K562 (cell line): Measurements from ENCODE around the gene HCCS. TPM values are rescaled to one million over a fixed set of nuclear protein-coding genes. Genes with fewer than 3 reads are reported as not detected.

Experiments used
- ATAC-seq: fragments of 200-7000 bp; cut with Tn5 transposase; 3 replicates; pipeline ENCODE4 v1.9.1; 2020; ENCODE audit warnings: moderate library complexity
- BruUV-seq: library from RNA; stranded (reverse); fragments of 400-500 nt; replicated peaks from 2 replicates; lab custom pipeline; 2021; lab: Mats Ljungman, UMichigan
- CTCF ChIA-PET: fragments of 300-600 bp; formaldehyde crosslinking; extraction: SDS; loops from one replicate; lab custom pipeline; 2021; ENCODE audit warnings: low intra/inter-chr PET ratio; lab: Yijun Ruan, JAX
- POLR2A ChIA-PET: fragments of 300-600, 350-650 bp; sonication (Branson Sonifier 250); formaldehyde crosslinking; extraction: SDS; loops from one replicate; lab custom pipeline; 2021; ENCODE audit warnings: antibody characterized with exemption, inconsistent platforms; lab: Yijun Ruan, JAX
- DNase-seq, 4 experiments: peaks; one replicate each; pipeline versions ENCODE4 v3.0.0 to v3.0.0-alpha.2; 2011 to 2018; ENCODE audit warnings: low spot score in 3 of 4, mixed read lengths in 3 of 4; ENCODE audit errors: extremely low read depth in 1 of 4
- FAIRE-seq: peaks from 2 replicates; lab custom pipeline; 2011; peaks lifted over from hg19 to GRCh38; lab: Jason Lieb, UNC
- H2AFZ ChIP-seq: 2 replicates; pipeline ENCODE4 v1.6.0; 2011; ENCODE audit warnings: low read depth, low read length, control low read depth, inconsistent platforms
- H3K27ac ChIP-seq: fragments of 200-600 bp; 3 replicates; pipeline ENCODE4 v1.8.0; 2011; ENCODE audit warnings: low read depth, mild to moderate bottlenecking, control low read depth, inconsistent platforms, low read length, moderate library complexity, mixed read lengths; ENCODE audit errors: extremely low read depth
- H3K27me3 ChIP-seq, 2 experiments: fragments of 300-600 bp in 1 of 2; 2 replicates in 1 of 2; 3 replicates in 1 of 2; pipeline versions ENCODE4 v1.6.0 to v1.8.0; 2011; ENCODE audit warnings: inconsistent platforms in 2 of 2, low read length in 2 of 2, mild to moderate bottlenecking in 1 of 2, mixed read lengths in 1 of 2, moderate library complexity in 1 of 2; ENCODE audit not compliant: control insufficient read depth in 2 of 2, insufficient read depth in 2 of 2
- H3K36me3 ChIP-seq: fragments of 300-600 bp; 3 replicates; pipeline ENCODE4 v1.8.0; 2011; ENCODE audit warnings: mild to moderate bottlenecking, low read length, inconsistent platforms; ENCODE audit not compliant: control insufficient read depth, insufficient read depth
- H3K4me1 ChIP-seq, 2 experiments: fragments of 200-600 bp in 1 of 2; replicated peaks in 1 of 2; 2 replicates in 1 of 2; 3 replicates in 1 of 2; pipeline versions ENCODE4 v1.5.1 to v1.8.0; 2011; ENCODE audit warnings: inconsistent platforms in 2 of 2, low read length in 2 of 2, mild to moderate bottlenecking in 1 of 2, mixed read lengths in 1 of 2, moderate library complexity in 1 of 2; ENCODE audit not compliant: control insufficient read depth in 2 of 2, insufficient read depth in 2 of 2
- H3K4me2 ChIP-seq: 2 replicates; pipeline ENCODE4 v1.6.1; 2011; ENCODE audit warnings: low read length, control low read depth, inconsistent platforms, mixed read lengths; ENCODE audit not compliant: insufficient read depth
- H3K4me3 ChIP-seq: fragments of 200-600 bp; sonication (generic), shearing (Covaris generic); 2 replicates; pipeline ENCODE4 v1.5.1; 2016; ENCODE audit warnings: control low read depth, inconsistent platforms
- H3K79me2 ChIP-seq: fragments of 200-600 bp; 3 replicates; pipeline ENCODE4 v1.8.0; 2011; ENCODE audit warnings: low read length, inconsistent platforms; ENCODE audit not compliant: control insufficient read depth, insufficient read depth
- H3K9ac ChIP-seq, 2 experiments: 2 replicates each; pipeline versions ENCODE4 v1.6.0 to v1.6.1; 2011; ENCODE audit warnings: low read depth in 2 of 2, low read length in 2 of 2, control low read depth in 1 of 2, inconsistent platforms in 1 of 2, mild to moderate bottlenecking in 1 of 2, mixed read lengths in 1 of 2; ENCODE audit not compliant: insufficient read depth in 1 of 2
- H3K9me1 ChIP-seq: one replicate; pipeline ENCODE4 v1.6.0; 2011; ENCODE audit warnings: inconsistent platforms, mild to moderate bottlenecking, low read length, moderate library complexity; ENCODE audit not compliant: control insufficient read depth, insufficient read depth
- H3K9me3 ChIP-seq: replicated peaks from 2 replicates; pipeline ENCODE4 v1.5.1; 2011; ENCODE audit warnings: low read depth, low read length, inconsistent platforms; ENCODE audit not compliant: control insufficient read depth, insufficient read depth
- H4K20me1 ChIP-seq: replicated peaks from 2 replicates; pipeline ENCODE4 v1.6.1; 2011; ENCODE audit warnings: low read length, inconsistent platforms, mixed read lengths; ENCODE audit not compliant: control insufficient read depth, insufficient read depth
- BRD4 ChIP-seq: fragments of 200-600 bp; sonication (generic); IDR thresholded peaks from 2 replicates; pipeline ENCODE4 v1.6.1; 2017; ENCODE audit warnings: inconsistent platforms
- BRF1 ChIP-seq: IDR thresholded peaks from 3 replicates; pipeline ENCODE4 v1.6.1; 2011; ENCODE audit warnings: borderline replicate concordance, mild to moderate bottlenecking; ENCODE audit not compliant: insufficient read length; ENCODE audit errors: extremely low read depth
- CTCFL ChIP-seq: IDR thresholded peaks from 2 replicates; pipeline ENCODE4 v1.6.1; 2011; ENCODE audit warnings: borderline replicate concordance, low read depth, mild to moderate bottlenecking, moderate library complexity, low read length; ENCODE audit not compliant: insufficient read depth, poor library complexity, severe bottlenecking
- ETS1 ChIP-seq: conservative IDR thresholded peaks from 2 replicates; pipeline ENCODE4 v1.6.1; 2011; ENCODE audit warnings: low read depth, mild to moderate bottlenecking, low read length; ENCODE audit not compliant: control insufficient read depth
- JUN ChIP-seq, 2 experiments: sonication (generic) in 1 of 2; formaldehyde crosslinking in 1 of 2; IDR thresholded peaks; 2 replicates each; pipeline versions ENCODE4 v1.6.1 to v1.8.0; 2012 to 2022; ENCODE audit warnings: borderline replicate concordance in 2 of 2, mild to moderate bottlenecking in 2 of 2, improper control_type of control experiment in 1 of 2, low read depth in 1 of 2, low read length in 1 of 2, missing genetic modification reagents in 1 of 2
- TAF15 ChIP-seq: fragments of 200-400 bp; formaldehyde crosslinking; IDR thresholded peaks from 2 replicates; pipeline ENCODE4 v1.6.1; 2017; ENCODE audit warnings: mild to moderate bottlenecking, low read depth, low read length, moderate library complexity
- TEAD2 ChIP-seq: fragments of 450-650 bp; IDR thresholded peaks from 2 replicates; pipeline ENCODE4 v1.6.1; 2016; ENCODE audit warnings: missing genetic modification characterization, control low read depth, missing compliant biosample characterization
- ZNF282 ChIP-seq: sonication (generic); formaldehyde crosslinking; IDR thresholded peaks from 2 replicates; pipeline ENCODE4 v1.8.1; 2023; ENCODE audit warnings: missing genetic modification reagents
- ZNF431 ChIP-seq: sonication (generic); formaldehyde crosslinking; IDR thresholded peaks from 2 replicates; pipeline ENCODE4 v1.8.0; 2022; ENCODE audit warnings: mild to moderate bottlenecking, missing genetic modification reagents
- ZNF449 ChIP-seq: fragments of 250-450 bp; sonication (Bioruptor Pico); IDR thresholded peaks from 2 replicates; pipeline ENCODE4 v1.8.0; 2022; ENCODE audit warnings: moderate library complexity, mild to moderate bottlenecking, inconsistent platforms
- WGBS: fragments of 100-300 bp; shearing (Covaris generic); methylation state at CpG from one replicate; pipeline ENCODE4 v1.1.6; 2016; ENCODE audit warnings: low coverage, mixed read lengths; ENCODE audit not compliant: insufficient coverage; ENCODE audit errors: missing lambda C conversion rate; 5-methylcytosine and 5-hydroxymethylcytosine counted together
- in situ Hi-C: fragments of 300-500 bp; cut with MboI; formaldehyde crosslinking; loops from 4 replicates; pipeline ENCODE4 v1.15.0; 2018; ENCODE audit warnings: inconsistent platforms, mixed read lengths
- intact Hi-C: fragments of 100-400 bp; cut with micrococcal nuclease; formaldehyde crosslinking; loops from 2 replicates; pipeline ENCODE4 v1.14.2; 2022
- polyA plus RNA-seq, 8 experiments: library from polyadenylated mRNA; depleted of rRNA in 4 of 8; stranded (reverse) in 5 of 8; unstranded in 3 of 8; fragments of >200 nt; fragmentation: Nextera tagmentation in 2 of 8; fragmentation: Illumina TruSeq in 1 of 8; extraction: Ambion mirVana in 2 of 8; extraction: Trizol in 1 of 8; gene quantifications; 2 replicates each; pipeline versions ENCODE4 v1.2.1 to v1.2.3, GENCODE V29; 2011 to 2014; ENCODE audit warnings: inconsistent platforms in 1 of 8, missing spikeins in 1 of 8
- total RNA-seq, 7 experiments: library from RNA; depleted of rRNA in 6 of 7; stranded (reverse); fragments of >200 nt in 6 of 7; fragmentation: Illumina TruSeq in 2 of 7; extraction: Trizol in 2 of 7; gene quantifications; 2 replicates each; pipeline versions ENCODE4 v1.2.1 to v1.2.3, GENCODE V29; 2011 to 2021; ENCODE audit warnings: low replicate concordance in 1 of 7
- TF ChIP-seq, protein P1 (sequence below): sonication (generic); formaldehyde crosslinking; IDR thresholded peaks from 2 replicates; pipeline ENCODE4 v1.8.1; 2023; ENCODE audit warnings: mild to moderate bottlenecking, missing genetic modification reagents

The HCCS gene
- total and polyA plus RNA-seq, 9 of the 15 experiments (the other 6 are each of a cell fraction or from before 2014, with no cell fraction given), result 22.9 to 81.5 (median 66.9) TPM

DNA sequence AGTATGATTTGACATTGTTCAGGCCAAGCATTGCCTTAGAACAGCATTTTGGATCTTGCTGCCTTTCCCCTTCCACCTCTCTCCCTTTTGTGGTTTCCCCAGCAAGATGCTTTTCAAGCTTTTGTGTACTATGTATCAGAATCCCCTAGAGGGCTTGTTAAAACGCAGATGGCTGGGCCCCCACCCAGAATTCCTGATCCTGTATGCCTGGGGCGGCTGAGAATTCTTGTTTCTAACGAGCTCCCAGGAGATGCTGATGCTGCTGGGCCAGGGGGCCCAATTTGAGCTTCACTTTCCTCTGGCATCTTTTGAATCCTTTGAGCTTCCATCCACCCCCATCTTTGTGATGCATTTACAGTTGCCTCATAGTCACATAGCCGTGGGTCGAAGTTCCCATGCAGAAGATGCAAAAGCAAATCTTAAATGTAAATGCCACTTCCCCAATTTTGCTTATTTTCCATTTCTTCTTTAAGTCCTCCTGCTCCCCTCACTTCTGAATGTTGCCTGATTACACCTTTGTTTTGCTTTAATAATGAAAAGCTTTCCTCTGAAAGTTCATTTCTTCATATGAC, 18.5 kb downstream of the HCCS start (continued):
- TF ChIP-seq BRD4 (no peak), TAF15 (no peak), ZNF431 (no peak), ZNF449 (CRISPR knock-in tag) (no peak), BRF1 (no peak), ZNF282 (CRISPR knock-in tag) (no peak)

DNA sequence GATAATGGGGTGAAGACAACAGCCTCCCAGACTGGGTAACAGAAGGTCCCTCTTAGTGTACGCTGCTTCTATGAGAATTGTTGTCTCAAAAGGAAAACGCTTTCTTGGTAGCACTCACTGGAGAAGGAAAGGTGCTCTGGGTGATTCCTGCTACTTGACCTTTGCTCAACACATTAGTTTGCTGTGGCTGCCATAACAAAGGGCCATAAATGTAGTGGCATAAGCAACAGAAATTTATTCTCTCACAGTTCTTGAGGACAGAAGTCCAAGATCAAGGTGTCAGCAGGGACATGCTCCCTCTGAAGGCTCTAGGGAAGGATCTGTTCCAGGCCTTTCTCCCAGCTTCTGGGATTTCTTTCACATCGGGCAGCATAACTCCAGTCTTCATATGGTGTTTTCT, 19.0 kb downstream of the HCCS start:
- CTCF ChIA-PET, result no interaction called here
- Histone ChIP-seq H3K9me1 (no peaks in the 10 kb centered on the region), H3K27me3 (no peaks in the 10 kb centered on the region), H3K27ac (no peak overlapping the region), H3K4me2 (no peak overlapping the region), H3K9ac (no peak overlapping the region), H4K20me1 (no peaks in the 10 kb centered on the region), H3K36me3 (no peaks in the 10 kb centered on the region), H3K9me3 (no peaks in the 10 kb centered on the region), H3K4me3 (no peak overlapping the region), H3K4me1 (peaks cover 0 to 3% of the 10 kb centered on the region in 2 experiments; a peak in 2 of 5 replicates), H2AFZ (no peak overlapping the region), H3K79me2 (no peaks in the 10 kb centered on the region)
- no peak for FAIRE-seq
- intact Hi-C loops (loop anchor here (10.0 kb wide), 1 partner anchor 255 kb away; no protein-coding TSS in a partner anchor), in situ Hi-C loops (no loop called here)
- POLR2A ChIA-PET, result interaction anchor here (0.6 kb wide), 1 partner anchor 19 kb away, joined by 3 read pairs; no protein-coding TSS in a partner anchor
- no peak for DNase-seq
- ATAC-seq, result no peak
- 53% methylated on average over 3 of the region's 3 CpGs for WGBS
- BruUV-seq, result no TSS peak
- TF ChIP-seq JUN (IDR thresholded peaks at IDR 0.05; ENCODE audit: borderline replicate concordance, low read depth, low read length), result no peak
- TF ChIP-seq JUN (CRISPR knock-in tag; IDR thresholded peaks at IDR 0.05; ENCODE audit: borderline replicate concordance), result no peak
- TF ChIP-seq CTCFL, result no peak
- no peak for TF ChIP-seq TEAD2 (tag)
- TF ChIP-seq ETS1, result no peak
- TF ChIP-seq, protein P1, sequence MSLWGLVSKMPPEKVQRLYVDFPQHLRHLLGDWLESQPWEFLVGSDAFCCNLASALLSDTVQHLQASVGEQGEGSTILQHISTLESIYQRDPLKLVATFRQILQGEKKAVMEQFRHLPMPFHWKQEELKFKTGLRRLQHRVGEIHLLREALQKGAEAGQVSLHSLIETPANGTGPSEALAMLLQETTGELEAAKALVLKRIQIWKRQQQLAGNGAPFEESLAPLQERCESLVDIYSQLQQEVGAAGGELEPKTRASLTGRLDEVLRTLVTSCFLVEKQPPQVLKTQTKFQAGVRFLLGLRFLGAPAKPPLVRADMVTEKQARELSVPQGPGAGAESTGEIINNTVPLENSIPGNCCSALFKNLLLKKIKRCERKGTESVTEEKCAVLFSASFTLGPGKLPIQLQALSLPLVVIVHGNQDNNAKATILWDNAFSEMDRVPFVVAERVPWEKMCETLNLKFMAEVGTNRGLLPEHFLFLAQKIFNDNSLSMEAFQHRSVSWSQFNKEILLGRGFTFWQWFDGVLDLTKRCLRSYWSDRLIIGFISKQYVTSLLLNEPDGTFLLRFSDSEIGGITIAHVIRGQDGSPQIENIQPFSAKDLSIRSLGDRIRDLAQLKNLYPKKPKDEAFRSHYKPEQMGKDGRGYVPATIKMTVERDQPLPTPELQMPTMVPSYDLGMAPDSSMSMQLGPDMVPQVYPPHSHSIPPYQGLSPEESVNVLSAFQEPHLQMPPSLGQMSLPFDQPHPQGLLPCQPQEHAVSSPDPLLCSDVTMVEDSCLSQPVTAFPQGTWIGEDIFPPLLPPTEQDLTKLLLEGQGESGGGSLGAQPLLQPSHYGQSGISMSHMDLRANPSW (CRISPR knock-in tag), result no peak
